Sigmoid colon (tissue), 4 donors: ENCODE results near the gene CHSY3.

Experiments used
- CTCF ChIP-seq, 4 experiments: fragments of 450-650 bp in 3 of 4; fragments of 200-600 bp in 1 of 4; IDR thresholded peaks; one replicate each; pipeline ENCODE4 v1.5.1; 2016 to 2019; ENCODE audit warnings: antibody characterized with exemption in 4 of 4, mild to moderate bottlenecking in 3 of 4, moderate library complexity in 2 of 4
- EP300 ChIP-seq, 4 donors: sonication (generic); formaldehyde crosslinking; IDR thresholded peaks; one replicate each; pipeline ENCODE4 v1.6.1; 2017; ENCODE audit warnings: antibody characterized with exemption in 4 of 4
- POLR2A ChIP-seq, 2 donors: fragments of 450-650 bp; IDR thresholded peaks; one replicate each; pipeline ENCODE4 v1.6.1; 2016; ENCODE audit warnings: antibody characterized with exemption in 2 of 2, mild to moderate bottlenecking in 2 of 2, moderate library complexity in 2 of 2
- POLR2AphosphoS5 ChIP-seq, 4 donors: sonication (generic); formaldehyde crosslinking; IDR thresholded peaks; one replicate each; pipeline ENCODE4 v1.6.1; 2017; ENCODE audit warnings: antibody characterized with exemption in 4 of 4

DNA sequence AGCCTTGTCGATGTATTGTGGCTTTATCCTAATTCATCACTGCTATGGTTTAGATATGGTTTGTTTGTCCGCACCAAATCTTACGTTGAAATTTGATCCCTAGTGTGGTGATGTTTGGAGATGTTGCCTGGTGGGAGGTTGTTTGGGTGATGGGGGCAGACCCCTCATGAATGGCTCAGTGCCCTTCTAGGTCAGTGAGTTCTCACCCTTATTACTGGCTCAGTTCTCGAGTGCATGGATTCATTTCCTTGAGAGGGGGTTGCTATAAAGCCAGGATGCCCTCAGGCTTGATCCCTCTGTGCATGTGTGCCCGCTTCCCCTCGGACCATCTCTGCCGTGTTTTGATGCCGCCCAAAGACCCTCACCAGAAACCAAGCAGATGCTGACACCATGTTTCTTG is 114.4 kb downstream of the CHSY3 start:
- TF ChIP-seq CTCF (IDR thresholded peaks at IDR 0.05): no peak
- no peak for TF ChIP-seq POLR2AphosphoS5 (IDR thresholded peaks at IDR 0.05)
- TF ChIP-seq EP300 (IDR thresholded peaks at IDR 0.05): no peak
- TF ChIP-seq POLR2A (IDR thresholded peaks at IDR 0.05): no peak
